Tibial nerve (tissue), 4 donors: Measurements from ENCODE around the gene SLC17A6. TPM values are rescaled to one million over a fixed set of nuclear protein-coding genes. Genes with fewer than 3 reads are reported as not detected.

Experiments used
- DNase-seq, 2 donors: peaks; one replicate each; pipeline ENCODE4 v3.0.0-alpha.2; 2019; ENCODE audit warnings: low spot score in 2 of 2
- H3K27ac ChIP-seq, 4 donors: fragments of 200-600 bp; sonication (generic) in 3 of 4; one replicate each; pipeline ENCODE4 v1.5.1; 2017 to 2019; ENCODE audit warnings: mild to moderate bottlenecking in 1 of 4
- H3K27me3 ChIP-seq, 2 donors: fragments of 200-600 bp; sonication (generic) in 1 of 2; one replicate each; pipeline versions ENCODE4 v1.5.1 to v1.6.0; 2017 to 2019
- H3K36me3 ChIP-seq, 3 donors: fragments of 200-600 bp; sonication (generic); one replicate each; pipeline ENCODE4 v1.5.1; 2018 to 2019
- H3K4me1 ChIP-seq, 4 donors: fragments of 200-600 bp; sonication (generic) in 3 of 4; one replicate each; pipeline ENCODE4 v1.5.1; 2017 to 2019
- H3K4me3 ChIP-seq, 4 donors: fragments of 200-600 bp; sonication (generic) in 3 of 4; one replicate each; pipeline ENCODE4 v1.5.1; 2017 to 2019; ENCODE audit warnings: mild to moderate bottlenecking in 1 of 4, moderate library complexity in 1 of 4
- H3K9me3 ChIP-seq, 4 donors: fragments of 200-600 bp; sonication (generic) in 3 of 4; one replicate each; pipeline ENCODE4 v1.5.1; 2017 to 2019
- EP300 ChIP-seq, 2 donors: sonication (generic); formaldehyde crosslinking; IDR thresholded peaks; one replicate each; pipeline ENCODE4 v1.6.1; 2017; ENCODE audit warnings: antibody characterized with exemption in 2 of 2, mild to moderate bottlenecking in 1 of 2
- POLR2A ChIP-seq, 2 donors: fragments of 450-650 bp; IDR thresholded peaks; one replicate each; pipeline ENCODE4 v1.6.1; 2017; ENCODE audit warnings: antibody characterized with exemption in 2 of 2, mild to moderate bottlenecking in 2 of 2, moderate library complexity in 2 of 2
- WGBS, 2 donors: methylation state at CpG; one replicate each; pipeline ENCODE4 v1.1.5; 2018; 5-methylcytosine and 5-hydroxymethylcytosine counted together
- total RNA-seq, 4 donors: library from RNA; depleted of rRNA; stranded (reverse); fragments of >200 nt; gene quantifications; one replicate each; pipeline ENCODE4 v1.1.0, GENCODE V29; 2016
- TF ChIP-seq, protein P1 (sequence below), 5 experiments: fragments of 200-600 bp in 3 of 5; fragments of 450-650 bp in 2 of 5; sonication (generic) in 3 of 5; IDR thresholded peaks; one replicate each; pipeline ENCODE4 v1.5.1; 2016 to 2019; ENCODE audit warnings: antibody characterized with exemption in 5 of 5, mild to moderate bottlenecking in 3 of 5, moderate library complexity in 2 of 5

The SLC17A6 gene
- not detected for total RNA-seq

DNA sequence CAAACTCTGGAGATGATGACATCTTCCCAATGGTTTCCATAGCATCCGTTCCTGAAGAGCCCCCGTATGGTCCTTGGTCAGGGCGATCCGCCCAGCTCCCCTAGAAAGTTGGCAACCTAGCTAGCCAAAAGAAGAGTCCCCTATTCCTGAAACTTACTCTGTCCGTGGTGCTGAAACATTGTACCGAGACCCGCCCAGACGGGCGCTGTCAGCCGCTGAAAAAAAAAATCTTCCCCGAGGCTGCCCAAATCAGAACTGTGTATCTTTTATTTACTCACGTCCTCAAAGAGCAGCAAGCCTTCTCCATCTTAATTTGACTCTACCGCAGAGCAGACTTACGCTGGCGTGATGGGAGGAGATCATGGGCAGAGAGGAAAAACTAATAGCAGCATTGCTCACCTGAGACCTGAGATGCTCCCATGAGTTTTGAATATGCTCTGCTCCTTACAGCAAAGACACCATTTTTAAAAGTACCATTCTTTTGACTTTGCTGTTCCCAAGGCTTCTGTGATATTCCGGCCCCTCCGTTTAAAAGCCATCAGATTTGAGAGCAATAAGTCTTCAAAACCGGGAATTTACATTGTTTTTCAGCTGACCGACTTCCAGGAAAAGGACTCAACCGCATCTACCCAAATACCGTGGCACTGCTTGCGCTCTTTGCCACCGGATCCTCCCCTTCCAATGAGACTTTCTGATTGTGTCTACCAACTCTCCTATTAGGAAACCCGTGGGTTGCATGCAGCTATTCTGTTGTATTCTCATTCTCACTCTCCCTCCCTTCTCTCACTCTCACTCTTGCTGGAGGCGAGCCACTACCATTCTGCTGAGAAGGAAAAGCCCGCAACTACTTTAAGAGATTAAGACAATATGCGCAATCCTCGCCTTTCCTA, at the start of gene SLC17A6:
TSS of gene SLC17A6 (plus strand) at position 786 of the 890 bp plus-strand sequence. CDS start 153 bp downstream, outside the sequence.
- H3K36me3 ChIP-seq: no peaks in the 10 kb centered on the region
- peaks cover 0 to 58% of the 10 kb centered on the region in 2 donors for H3K27me3 ChIP-seq
- no peak within 1 kb of the TSS for H3K27ac ChIP-seq
- H3K4me1 ChIP-seq: peaks cover 0 to 26% (median 0%) of the 10 kb centered on the region in 4 donors
- no peak within 1 kb of the TSS for H3K4me3 ChIP-seq
- H3K9me3 ChIP-seq: no peaks in the 10 kb centered on the region
- no peak for TF ChIP-seq EP300 (IDR thresholded peaks at IDR 0.05)
- TF ChIP-seq POLR2A (IDR thresholded peaks at IDR 0.05): no peak
- TF ChIP-seq, protein P1, sequence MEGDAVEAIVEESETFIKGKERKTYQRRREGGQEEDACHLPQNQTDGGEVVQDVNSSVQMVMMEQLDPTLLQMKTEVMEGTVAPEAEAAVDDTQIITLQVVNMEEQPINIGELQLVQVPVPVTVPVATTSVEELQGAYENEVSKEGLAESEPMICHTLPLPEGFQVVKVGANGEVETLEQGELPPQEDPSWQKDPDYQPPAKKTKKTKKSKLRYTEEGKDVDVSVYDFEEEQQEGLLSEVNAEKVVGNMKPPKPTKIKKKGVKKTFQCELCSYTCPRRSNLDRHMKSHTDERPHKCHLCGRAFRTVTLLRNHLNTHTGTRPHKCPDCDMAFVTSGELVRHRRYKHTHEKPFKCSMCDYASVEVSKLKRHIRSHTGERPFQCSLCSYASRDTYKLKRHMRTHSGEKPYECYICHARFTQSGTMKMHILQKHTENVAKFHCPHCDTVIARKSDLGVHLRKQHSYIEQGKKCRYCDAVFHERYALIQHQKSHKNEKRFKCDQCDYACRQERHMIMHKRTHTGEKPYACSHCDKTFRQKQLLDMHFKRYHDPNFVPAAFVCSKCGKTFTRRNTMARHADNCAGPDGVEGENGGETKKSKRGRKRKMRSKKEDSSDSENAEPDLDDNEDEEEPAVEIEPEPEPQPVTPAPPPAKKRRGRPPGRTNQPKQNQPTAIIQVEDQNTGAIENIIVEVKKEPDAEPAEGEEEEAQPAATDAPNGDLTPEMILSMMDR (IDR thresholded peaks at IDR 0.05): no peak
- WGBS, 2 donors: 3% methylated on average over 28 of the region's 28 CpGs
- no peak for DNase-seq

DNA sequence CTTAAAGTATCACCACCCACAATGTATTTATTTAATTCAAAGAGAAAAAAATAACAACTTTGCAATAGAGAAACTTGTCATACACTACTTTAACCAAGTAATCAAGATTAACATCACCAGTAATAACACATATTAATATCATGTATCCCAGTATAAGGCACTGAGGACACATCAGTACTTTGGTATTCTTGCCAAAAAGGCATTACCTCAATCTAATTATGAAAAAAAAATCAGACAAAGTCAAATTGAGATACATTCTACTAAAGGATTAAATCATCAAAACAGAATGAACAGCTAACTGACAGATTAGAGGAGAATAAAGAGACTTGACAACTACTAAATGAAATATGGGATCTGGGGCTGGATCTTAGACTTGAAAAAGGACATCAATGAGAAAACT, 35.8 kb upstream of the SLC17A6 start:
- DNase-seq: no peak
- Histone ChIP-seq H3K4me1 (no peaks in the 10 kb centered on the region), H3K27me3 (no peaks in the 10 kb centered on the region), H3K27ac (no peak overlapping the region), H3K9me3 (no peaks in the 10 kb centered on the region), H3K36me3 (no peaks in the 10 kb centered on the region), H3K4me3 (no peak overlapping the region)
- no peak for TF ChIP-seq EP300 (IDR thresholded peaks at IDR 0.05)
- no peak for TF ChIP-seq POLR2A (IDR thresholded peaks at IDR 0.05)
- TF ChIP-seq, protein P1 (IDR thresholded peaks at IDR 0.05): no peak

DNA sequence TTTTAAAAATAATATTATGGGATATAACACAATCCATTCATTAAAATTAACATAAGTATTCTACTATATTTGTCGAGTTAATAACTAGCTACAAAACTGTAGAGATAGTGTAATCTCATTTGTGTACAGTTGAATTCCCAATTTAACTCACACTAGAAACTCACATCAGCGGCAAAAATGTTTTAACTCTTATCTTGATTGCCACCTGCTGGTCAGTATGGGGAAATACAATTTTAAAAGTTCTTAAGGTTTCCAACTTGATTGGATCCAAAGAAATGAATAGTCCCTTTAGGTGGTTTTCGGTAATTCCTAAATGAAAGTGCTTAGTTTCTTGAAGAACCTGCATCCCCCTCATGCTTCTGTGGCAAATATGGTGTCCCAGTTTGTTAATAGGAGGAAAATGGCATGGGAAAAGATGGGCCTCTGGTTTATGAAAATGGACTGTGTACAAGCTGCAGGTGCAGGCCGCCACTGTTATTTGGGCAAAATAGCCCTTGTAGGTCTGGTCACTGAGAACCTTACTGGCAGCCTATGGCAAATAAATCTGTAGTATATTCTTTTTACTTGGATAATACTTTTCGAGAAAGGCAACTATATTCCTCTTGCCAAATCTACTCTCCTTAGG, 33.7 kb upstream of the SLC17A6 start:
- DNase-seq: no peak
- no peak overlapping the region for H3K27ac ChIP-seq
- WGBS, 2 donors: 46 to 49% methylated on average over 5 of the region's 5 CpGs
- H3K9me3 ChIP-seq: no peaks in the 10 kb centered on the region
- H3K36me3 ChIP-seq: no peaks in the 10 kb centered on the region
- H3K4me3 ChIP-seq: no peak overlapping the region
- no peaks in the 10 kb centered on the region for H3K4me1 ChIP-seq
- no peak for TF ChIP-seq EP300 (IDR thresholded peaks at IDR 0.05)
- TF ChIP-seq, protein P1 (IDR thresholded peaks at IDR 0.05): peak; percentile 38 to 62 (median 52)
- H3K27me3 ChIP-seq: no peaks in the 10 kb centered on the region

DNA sequence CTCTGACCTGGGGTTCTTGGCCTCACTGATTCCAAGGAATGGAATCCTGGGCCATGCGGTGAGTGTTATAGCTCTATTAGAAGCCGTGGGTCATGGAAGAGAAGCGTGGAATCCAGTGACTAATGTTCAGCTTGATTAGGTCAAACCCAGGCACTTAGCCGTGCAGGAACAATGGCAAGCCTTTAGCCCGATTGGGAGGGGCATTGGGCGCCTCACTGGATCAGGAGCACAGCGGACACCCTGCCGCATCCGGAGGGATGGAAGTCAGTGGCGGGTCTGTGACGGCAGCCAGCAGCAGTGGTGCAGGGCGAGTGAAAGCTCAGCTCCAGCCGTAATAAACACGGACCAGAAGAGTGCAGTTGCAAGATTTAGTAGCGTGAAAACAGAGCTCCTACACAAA, 20.5 kb upstream of the SLC17A6 start:
- no peaks in the 10 kb centered on the region for H3K27me3 ChIP-seq
- no peaks in the 10 kb centered on the region for H3K9me3 ChIP-seq
- no peak overlapping the region for H3K4me3 ChIP-seq
- no peak for TF ChIP-seq POLR2A (IDR thresholded peaks at IDR 0.05)
- no peak for TF ChIP-seq EP300 (IDR thresholded peaks at IDR 0.05)
- TF ChIP-seq, protein P1 (IDR thresholded peaks at IDR 0.05): no peak
- 85 to 86% methylated on average over 15 of the region's 15 CpGs for WGBS, 2 donors
- no peaks in the 10 kb centered on the region for H3K36me3 ChIP-seq
- no peak for DNase-seq
- H3K4me1 ChIP-seq: no peaks in the 10 kb centered on the region
- H3K27ac ChIP-seq: no peak overlapping the region

DNA sequence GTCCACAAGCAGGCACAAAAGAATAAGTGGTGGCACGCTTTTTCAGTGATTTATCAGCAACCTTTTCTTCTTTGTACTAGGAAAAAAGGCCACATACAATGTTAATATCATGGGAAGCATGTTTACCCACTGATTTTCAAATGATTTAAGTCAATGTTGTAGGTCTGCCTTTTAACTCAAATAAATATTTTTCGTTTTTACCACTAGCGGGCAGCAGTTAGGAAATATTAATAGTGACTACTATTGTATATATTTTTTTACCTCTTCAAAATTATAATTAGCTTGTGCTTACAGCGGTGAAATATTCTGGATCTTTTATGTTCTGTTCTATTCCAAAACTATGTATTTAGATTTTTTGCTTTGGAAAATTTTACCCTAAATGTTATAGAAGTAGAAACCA, 6.4 kb upstream of the SLC17A6 start:
- Histone ChIP-seq H3K4me3 (no peak overlapping the region), H3K4me1 (no peaks in the 10 kb centered on the region), H3K27me3 (no peaks in the 10 kb centered on the region), H3K36me3 (no peaks in the 10 kb centered on the region), H3K9me3 (no peaks in the 10 kb centered on the region), H3K27ac (no peak overlapping the region)
- 68 to 77% methylated on average over 4 of the region's 4 CpGs for WGBS, 2 donors
- TF ChIP-seq EP300 (IDR thresholded peaks at IDR 0.05): no peak
- no peak for TF ChIP-seq POLR2A (IDR thresholded peaks at IDR 0.05)
- TF ChIP-seq, protein P1 (IDR thresholded peaks at IDR 0.05): no peak
- DNase-seq: no peak
